ENCODE data around the gene TAMALIN. TPM values are rescaled to one million over a fixed set of nuclear protein-coding genes. Genes with fewer than 3 reads are reported as not detected.
A peak's percentile ranks its signal among the peaks of the same experiment; 100 is the strongest.

Gene TAMALIN
- total and polyA plus RNA-seq, 8 donors: 2.7 to 61.3 (median 16.3) TPM; not detected in 1

GRCh38 chr12:51960488-51960887, 46.3 kb upstream of the TAMALIN start:
- Histone ChIP-seq H3K9me3 (no peaks in the 10 kb centered on the region), H3K27ac (peak overlapping the region in 3 of 5 donors; percentile 31 to 49 (median 38)), H3K27me3 (no peaks in the 10 kb centered on the region), H3K36me3 (peaks cover 0 to 14% (median 9%) of the 10 kb centered on the region in 4 donors), H3K4me1 (peaks cover 44 to 75% (median 60%) of the 10 kb centered on the region in 4 donors), H3K4me3 (no peak overlapping the region)
- intact Hi-C loops (cut with DNase I; ENCODE audit: low total_unique reads): no loop called here
- no peak for DNase-seq
- 33 to 69% (median 45%) methylated on average over 1 of the region's 1 CpG for WGBS, 5 donors
- TF ChIP-seq CTCF (IDR thresholded peaks at IDR 0.05): no peak
- TF ChIP-seq POLR2AphosphoS5 (IDR thresholded peaks at IDR 0.05): no peak
- TF ChIP-seq EP300 (IDR thresholded peaks at IDR 0.05): no peak
- no peak for TF ChIP-seq POLR2A (IDR thresholded peaks at IDR 0.05)

GRCh38 chr12:51960890-51961289, 45.9 kb upstream of the TAMALIN start:
- DNase-seq: no peak
- TF ChIP-seq EP300 (IDR thresholded peaks at IDR 0.05) (no peak), POLR2AphosphoS5 (IDR thresholded peaks at IDR 0.05) (no peak), CTCF (IDR thresholded peaks at IDR 0.05) (no peak), POLR2A (IDR thresholded peaks at IDR 0.05) (no peak)
- WGBS, 5 donors: 64 to 82% (median 69%) methylated on average over 6 of the region's 6 CpGs
- Histone ChIP-seq H3K4me3 (no peak overlapping the region), H3K27ac (peak overlapping the region in 3 of 5 donors; percentile 19 to 49 (median 38)), H3K36me3 (peaks cover 0 to 14% (median 9%) of the 10 kb centered on the region in 4 donors), H3K9me3 (no peaks in the 10 kb centered on the region), H3K4me1 (peaks cover 40 to 71% (median 56%) of the 10 kb centered on the region in 4 donors), H3K27me3 (no peaks in the 10 kb centered on the region)
- intact Hi-C loops (cut with DNase I; ENCODE audit: low total_unique reads): no loop called here

- 0 to 14% (median 8%) methylated on average over 1 of the region's 1 CpG for WGBS, 5 donors
- peak overlapping the region; percentile 0 to 65 (median 15) for H3K27ac ChIP-seq
- DNase-seq: peak in 1 of 2 donors; percentile 77
Observed at GRCh38 chr12:51961834-51962233, 44.9 kb upstream of the TAMALIN start.

GRCh38 chr12:51962737-51963136, 44.0 kb upstream of the TAMALIN start:
- Histone ChIP-seq H3K36me3 (peaks cover 0 to 11% (median 9%) of the 10 kb centered on the region in 4 donors), H3K4me1 (peaks cover 31 to 52% (median 49%) of the 10 kb centered on the region in 4 donors), H3K9me3 (no peaks in the 10 kb centered on the region), H3K27ac (peak overlapping the region in 1 of 5 donors; percentile 38), H3K4me3 (no peak overlapping the region), H3K27me3 (no peaks in the 10 kb centered on the region)
- WGBS, 5 donors: 34 to 82% (median 63%) methylated on average over 3 of the region's 3 CpGs
- intact Hi-C loops (cut with DNase I; ENCODE audit: low total_unique reads): no loop called here
- no peak for TF ChIP-seq EP300 (IDR thresholded peaks at IDR 0.05)
- no peak for TF ChIP-seq POLR2A (IDR thresholded peaks at IDR 0.05)
- TF ChIP-seq POLR2AphosphoS5 (IDR thresholded peaks at IDR 0.05): no peak
- TF ChIP-seq CTCF (IDR thresholded peaks at IDR 0.05): no peak
- no peak for DNase-seq

More at GRCh38 chr12:51961834-51962233, 44.9 kb upstream of the TAMALIN start:
- H3K4me1 ChIP-seq: peaks cover 31 to 61% (median 53%) of the 10 kb centered on the region in 4 donors
- H3K36me3 ChIP-seq: peaks cover 0 to 13% (median 9%) of the 10 kb centered on the region in 4 donors
- H3K9me3 ChIP-seq: no peaks in the 10 kb centered on the region
- no peak for TF ChIP-seq POLR2A (IDR thresholded peaks at IDR 0.05)
- no peak for TF ChIP-seq CTCF (IDR thresholded peaks at IDR 0.05)
- TF ChIP-seq EP300 (IDR thresholded peaks at IDR 0.05): no peak
- no peak for TF ChIP-seq POLR2AphosphoS5 (IDR thresholded peaks at IDR 0.05)
- H3K4me3 ChIP-seq: no peak overlapping the region
- intact Hi-C loops (cut with DNase I; ENCODE audit: low total_unique reads): no loop called here
- no peaks in the 10 kb centered on the region for H3K27me3 ChIP-seq

Measured in stomach (tissue), 9 donors.